CD14-positive monocyte (primary cell): ENCODE measurements around the gene B4GALT2. TPM values are rescaled to one million over a fixed set of nuclear protein-coding genes. Genes with fewer than 3 reads are reported as not detected.

Source experiments
- DNase-seq, 3 donors: peaks; one replicate each; pipeline ENCODE4 v3.0.0-alpha.2; 2011 to 2022
- H2AFZ ChIP-seq: 2 replicates; pipeline ENCODE4 v1.6.0; 2012; ENCODE audit warnings: mild to moderate bottlenecking, low read depth, low read length, inconsistent platforms; ENCODE audit not compliant: insufficient read depth, poor library complexity, severe bottlenecking
- H3K27ac ChIP-seq, 2 donors: 1 replicate in 1 of 2; 2 replicates in 1 of 2; pipeline ENCODE4 v1.5.1; 2012 to 2013; ENCODE audit warnings: low read length in 2 of 2, control low read depth in 1 of 2, inconsistent platforms in 1 of 2, low read depth in 1 of 2, mild to moderate bottlenecking in 1 of 2
- H3K27me3 ChIP-seq, 2 donors: one replicate each; pipeline versions ENCODE4 v1.6.0 to v1.6.1; 2011 to 2013; ENCODE audit warnings: low read length in 2 of 2; ENCODE audit not compliant: control insufficient read depth in 2 of 2, insufficient read depth in 2 of 2
- H3K36me3 ChIP-seq, 2 donors: replicated peaks in 1 of 2; 1 replicate in 1 of 2; 2 replicates in 1 of 2; pipeline versions ENCODE4 v1.5.1 to v1.6.1; 2012 to 2013; ENCODE audit warnings: low read length in 2 of 2, control low read depth in 1 of 2, inconsistent platforms in 1 of 2, mild to moderate bottlenecking in 1 of 2; ENCODE audit not compliant: insufficient read depth in 2 of 2, control insufficient read depth in 1 of 2
- H3K4me1 ChIP-seq, 2 donors: 1 replicate in 1 of 2; 2 replicates in 1 of 2; pipeline versions ENCODE4 v1.5.1 to v1.6.1; 2012 to 2013; ENCODE audit warnings: low read length in 2 of 2, control low read depth in 1 of 2, inconsistent platforms in 1 of 2, mild to moderate bottlenecking in 1 of 2, moderate library complexity in 1 of 2; ENCODE audit not compliant: insufficient read depth in 2 of 2, control insufficient read depth in 1 of 2
- H3K4me2 ChIP-seq: replicated peaks from 2 replicates; pipeline ENCODE3; 2012; ENCODE audit warnings: low read length, moderate library complexity, mild to moderate bottlenecking; ENCODE audit not compliant: poor library complexity, severe bottlenecking; ENCODE audit errors: extremely low read depth
- H3K4me3 ChIP-seq, 3 experiments: fragments of 200-600 bp in 1 of 3; sonication (generic) in 1 of 3; replicated peaks in 1 of 3; 1 replicate in 2 of 3; 2 replicates in 1 of 3; pipeline ENCODE4 v1.5.1; 2011 to 2013; ENCODE audit warnings: low read length in 3 of 3, mild to moderate bottlenecking in 3 of 3, control low read depth in 2 of 3, low read depth in 2 of 3, inconsistent platforms in 1 of 3, moderate library complexity in 1 of 3
- H3K79me2 ChIP-seq: 2 replicates; pipeline ENCODE4 v1.6.0; 2012; ENCODE audit warnings: mild to moderate bottlenecking, control low read depth, inconsistent platforms, low read length, moderate library complexity; ENCODE audit not compliant: insufficient read depth
- H3K9ac ChIP-seq: 2 replicates; pipeline ENCODE4 v1.6.0; 2017; ENCODE audit warnings: low read length, mild to moderate bottlenecking; ENCODE audit not compliant: insufficient read depth, poor library complexity, severe bottlenecking
- H3K9me3 ChIP-seq, 2 donors: replicated peaks in 1 of 2; 1 replicate in 1 of 2; 2 replicates in 1 of 2; pipeline versions ENCODE4 v1.5.1 to v1.6.1; 2012 to 2013; ENCODE audit warnings: low read length in 2 of 2, control low read depth in 1 of 2; ENCODE audit not compliant: control insufficient read depth in 1 of 2, insufficient read depth in 1 of 2
- H4K20me1 ChIP-seq: 2 replicates; pipeline ENCODE4 v1.6.0; 2012; ENCODE audit warnings: mild to moderate bottlenecking, low read length, control low read depth, moderate library complexity; ENCODE audit not compliant: insufficient read depth
- H3K27ac Mint-ChIP-seq, 7 donors: one replicate each; pipeline ENCODE4 v1.8.0; 2020; ENCODE audit warnings: mild to moderate bottlenecking in 7 of 7, mixed read lengths in 7 of 7, moderate library complexity in 6 of 7, inconsistent platforms in 2 of 7
- H3K27me3 Mint-ChIP-seq, 3 donors: one replicate each; pipeline ENCODE4 v1.8.0; 2021 to 2022; ENCODE audit warnings: low read depth in 3 of 3, mild to moderate bottlenecking in 3 of 3, mixed read lengths in 3 of 3, moderate library complexity in 3 of 3, inconsistent platforms in 1 of 3
- H3K36me3 Mint-ChIP-seq, 2 donors: one replicate each; pipeline ENCODE4 v1.8.0; 2020; ENCODE audit warnings: mixed read lengths in 2 of 2, inconsistent platforms in 1 of 2, mild to moderate bottlenecking in 1 of 2
- H3K4me1 Mint-ChIP-seq: one replicate; pipeline ENCODE4 v1.8.0; 2020; ENCODE audit warnings: mild to moderate bottlenecking, mixed read lengths
- H3K4me3 Mint-ChIP-seq, 2 donors: one replicate each; pipeline ENCODE4 v1.8.0; 2020; ENCODE audit warnings: mild to moderate bottlenecking in 2 of 2, mixed read lengths in 2 of 2, moderate library complexity in 1 of 2
- H3K9me3 Mint-ChIP-seq, 7 donors: one replicate each; pipeline ENCODE4 v1.8.0; 2020 to 2022; ENCODE audit warnings: mixed read lengths in 7 of 7, mild to moderate bottlenecking in 6 of 7, moderate library complexity in 6 of 7, inconsistent platforms in 2 of 7
- WGBS: methylation state at CpG from one replicate; pipeline ENCODE4 v1.1.5; 2013; ENCODE audit warnings: missing lambda C conversion rate; ENCODE audit not compliant: insufficient coverage; 5-methylcytosine and 5-hydroxymethylcytosine counted together
- intact Hi-C, 2 donors: fragments of 100-400 bp; cut with micrococcal nuclease; formaldehyde crosslinking; loops; one replicate each; pipeline versions ENCODE4 v1.15.0 to v1.15.1; 2023
- polyA plus RNA-seq, 3 donors: library from polyadenylated mRNA; depleted of rRNA in 1 of 3; unstranded in 2 of 3; stranded (reverse) in 1 of 3; fragments of 300-500 nt in 2 of 3; fragments of >200 nt in 1 of 3; fragmentation: Illumina TruSeq in 2 of 3; gene quantifications; 1 replicate in 2 of 3; 2 replicates in 1 of 3; pipeline ENCODE4 v1.2.3, GENCODE V29; 2012 to 2021
- TF ChIP-seq, protein P1 (sequence below): fragments of 200-600 bp; IDR thresholded peaks from one replicate; pipeline ENCODE4 v1.8.0; 2022; ENCODE audit warnings: antibody characterized with exemption, mild to moderate bottlenecking

The B4GALT2 gene
- polyA plus RNA-seq, 3 donors, result 0.30 to 0.35 TPM; not detected in 1

DNA sequence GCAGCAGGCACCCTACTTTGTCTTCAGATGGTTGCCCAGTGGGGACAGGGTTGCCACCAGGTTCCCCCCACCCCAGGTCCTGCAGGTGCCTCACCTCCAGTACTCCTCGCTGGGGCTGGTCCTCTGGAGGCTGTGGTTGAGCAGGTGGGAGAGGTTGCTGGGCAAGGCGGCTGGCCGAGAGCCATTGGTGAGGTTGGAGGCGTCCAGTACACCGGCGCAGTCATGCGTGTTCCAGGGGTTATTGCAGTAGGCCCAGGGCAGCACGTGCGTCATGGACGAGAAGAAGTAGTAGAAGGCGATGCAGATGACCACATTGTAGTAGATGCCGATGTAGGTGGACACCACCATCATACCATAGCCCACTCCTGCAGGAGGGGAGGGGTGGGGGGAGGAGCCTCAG lies 29.2 kb downstream of the B4GALT2 start:
- intact Hi-C loops, result loop anchor here in 1 of 2 donors (5.0 kb wide), 1 partner anchor 39 kb away; no protein-coding TSS in a partner anchor
- no peak overlapping the region for H3K9ac ChIP-seq
- H3K9me3 ChIP-seq, result no peaks in the 10 kb centered on the region
- no peak overlapping the region for H3K27ac ChIP-seq
- TF ChIP-seq, protein P1, sequence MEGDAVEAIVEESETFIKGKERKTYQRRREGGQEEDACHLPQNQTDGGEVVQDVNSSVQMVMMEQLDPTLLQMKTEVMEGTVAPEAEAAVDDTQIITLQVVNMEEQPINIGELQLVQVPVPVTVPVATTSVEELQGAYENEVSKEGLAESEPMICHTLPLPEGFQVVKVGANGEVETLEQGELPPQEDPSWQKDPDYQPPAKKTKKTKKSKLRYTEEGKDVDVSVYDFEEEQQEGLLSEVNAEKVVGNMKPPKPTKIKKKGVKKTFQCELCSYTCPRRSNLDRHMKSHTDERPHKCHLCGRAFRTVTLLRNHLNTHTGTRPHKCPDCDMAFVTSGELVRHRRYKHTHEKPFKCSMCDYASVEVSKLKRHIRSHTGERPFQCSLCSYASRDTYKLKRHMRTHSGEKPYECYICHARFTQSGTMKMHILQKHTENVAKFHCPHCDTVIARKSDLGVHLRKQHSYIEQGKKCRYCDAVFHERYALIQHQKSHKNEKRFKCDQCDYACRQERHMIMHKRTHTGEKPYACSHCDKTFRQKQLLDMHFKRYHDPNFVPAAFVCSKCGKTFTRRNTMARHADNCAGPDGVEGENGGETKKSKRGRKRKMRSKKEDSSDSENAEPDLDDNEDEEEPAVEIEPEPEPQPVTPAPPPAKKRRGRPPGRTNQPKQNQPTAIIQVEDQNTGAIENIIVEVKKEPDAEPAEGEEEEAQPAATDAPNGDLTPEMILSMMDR, result no peak
- Mint-ChIP-seq H3K4me1 (peaks cover 2% of the 10 kb centered on the region), H3K36me3 (no peaks in the 10 kb centered on the region), H3K4me3 (no peak overlapping the region), H3K27me3 (peaks cover 4 to 9% (median 4%) of the 10 kb centered on the region in 3 donors), H3K27ac (no peak overlapping the region), H3K9me3 (no peaks in the 10 kb centered on the region)
- H4K20me1 ChIP-seq, result no peaks in the 10 kb centered on the region
- H3K4me2 ChIP-seq, result no peak overlapping the region
- no peaks in the 10 kb centered on the region for H3K79me2 ChIP-seq
- no peak overlapping the region for H2AFZ ChIP-seq
- H3K27me3 ChIP-seq, result no peaks in the 10 kb centered on the region
- no CpG with 5 or more reads among the region's 12 CpGs for WGBS
- H3K36me3 ChIP-seq, result no peaks in the 10 kb centered on the region
- H3K4me3 ChIP-seq, result no peak overlapping the region
- DNase-seq, result no peak
- no peaks in the 10 kb centered on the region for H3K4me1 ChIP-seq

DNA sequence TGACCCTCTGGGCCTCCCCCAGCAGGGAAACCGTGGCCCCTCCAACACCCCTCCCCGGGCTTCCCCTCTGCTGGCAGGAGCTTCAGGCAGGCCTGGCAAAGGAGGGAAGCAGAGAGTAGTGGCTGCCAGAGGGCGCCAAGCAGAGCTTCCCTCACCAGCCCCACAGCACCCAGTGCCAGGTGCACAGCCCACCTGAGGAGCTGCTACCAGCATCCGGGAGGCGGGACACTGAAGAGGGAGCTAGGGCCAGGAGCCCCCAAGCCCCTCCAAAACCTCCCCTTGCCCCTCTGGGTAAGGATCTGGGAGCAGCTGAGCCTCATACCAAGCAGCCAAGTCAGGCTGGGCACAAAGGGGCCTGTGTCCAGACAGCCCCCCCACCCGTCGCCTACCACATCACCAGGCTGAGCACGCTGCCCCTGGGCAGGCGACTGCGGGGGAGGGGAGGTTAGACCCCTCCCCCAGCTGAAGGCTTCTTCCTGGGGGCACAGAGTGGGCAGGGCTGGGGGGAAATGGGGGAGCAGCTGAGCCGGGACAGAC lies 32.0 kb downstream of the B4GALT2 start:
- intact Hi-C loops, result no loop called here
- H3K79me2 ChIP-seq, result no peaks in the 10 kb centered on the region
- no peaks in the 10 kb centered on the region for H3K4me1 ChIP-seq
- no peak overlapping the region for H3K4me2 ChIP-seq
- Mint-ChIP-seq H3K4me1 (peaks cover 4% of the 10 kb centered on the region), H3K27me3 (peaks cover 4 to 12% (median 4%) of the 10 kb centered on the region in 3 donors), H3K27ac (no peak overlapping the region), H3K9me3 (no peaks in the 10 kb centered on the region), H3K4me3 (no peak overlapping the region), H3K36me3 (no peaks in the 10 kb centered on the region)
- no peak overlapping the region for H2AFZ ChIP-seq
- no peaks in the 10 kb centered on the region for H4K20me1 ChIP-seq
- TF ChIP-seq, protein P1, result no peak
- 94% methylated on average over 3 of the region's 11 CpGs for WGBS
- H3K27me3 ChIP-seq, result no peaks in the 10 kb centered on the region
- H3K4me3 ChIP-seq, result no peak overlapping the region
- H3K9me3 ChIP-seq, result no peaks in the 10 kb centered on the region
- no peak for DNase-seq
- H3K36me3 ChIP-seq, result no peaks in the 10 kb centered on the region
- no peak overlapping the region for H3K27ac ChIP-seq
- H3K9ac ChIP-seq, result no peak overlapping the region
